ENCODE results near the gene TIMM44. TPM values are rescaled to one million over a fixed set of nuclear protein-coding genes. Genes with fewer than 3 reads are reported as not detected.

The TIMM44 gene
- total and polyA plus RNA-seq, 2 of the 8 experiments (the other 6 are each of a cell fraction or from before 2014, with no cell fraction given) = 131 to 150 TPM

- no peak overlapping the region for H2AFZ ChIP-seq (ENCODE audit: low read length)
- WGBS, 2 experiments (ENCODE audit: extremely low coverage in 1 of 2, insufficient coverage in 1 of 2, insufficient read length in 1 of 2, insufficient replicate concordance in 2 of 2, low coverage in 1 of 2, low lambda C conversion rate in 2 of 2, missing lambda C conversion rate in 1 of 2) = 3% methylated on average over 54 of the region's 98 CpGs; no CpG with 5 or more reads in 1 of the 2 experiments
- peaks cover 13 to 24% of the 10 kb centered on the region in 2 experiments for H4K20me1 ChIP-seq (replicated peaks in 1 of 2; ENCODE audit: control insufficient read depth in 1 of 2, insufficient read depth in 2 of 2, low read length in 2 of 2)
- H4K91ac ChIP-seq (replicated peaks; ENCODE audit: insufficient read length, low read length) = peak overlapping the region; percentile 74
- H3K4me2 ChIP-seq (ENCODE audit: insufficient read depth in 1 of 2, low read depth in 2 of 2, low read length in 2 of 2) = peak overlapping the region; percentile 4 to 78
- peaks cover 0 to 13% (median 6%) of the 10 kb centered on the region in 4 experiments; a peak in 5 of 7 replicates for H3K4me1 ChIP-seq (replicated peaks in 1 of 4; ENCODE audit: control insufficient read depth in 3 of 4, insufficient read depth in 4 of 4, low read length in 3 of 4)
- FAIRE-seq (no peak), DNase-seq (ENCODE audit: low read depth in 1 of 2, low spot score in 2 of 2) (peak; percentile 79 to 99)
- no peak overlapping the region for H2BK12ac ChIP-seq (ENCODE audit: low read depth, low read length)
- H4K8ac ChIP-seq (ENCODE audit: extremely low read depth, insufficient read depth, low read length) = peak overlapping the region; percentile 83; the same call in 1 of the 2 replicates
- H2BK5ac ChIP-seq (ENCODE audit: low read depth, low read length) = no peak overlapping the region
- H2BK120ac ChIP-seq (replicated peaks; ENCODE audit: low read depth, low read length) = no peak overlapping the region
- peaks cover 9% of the 10 kb centered on the region for H3K23me2 ChIP-seq (ENCODE audit: low read depth, low read length)
- H2BK15ac ChIP-seq (ENCODE audit: low read length) = no peak overlapping the region
- no peaks in the 10 kb centered on the region for H3K27me3 ChIP-seq (replicated peaks in 1 of 4; ENCODE audit: control insufficient read depth in 3 of 4, extremely low read depth in 1 of 4, insufficient read depth in 3 of 4, low read length in 3 of 4)
- ChIA-PET POLR2A (ENCODE audit: partially characterized antibody) (interaction anchor here (6.0 kb wide), 1 partner anchor 16 kb away, joined by 52 read pairs; the partner anchor contains the start of gene TIMM44), CTCF (ENCODE audit: partially characterized antibody) (interaction anchor here (0.7 kb wide), 1 partner anchor 88 kb away, joined by 3 read pairs; no protein-coding TSS in a partner anchor)
- H3K14ac ChIP-seq (ENCODE audit: insufficient read length) = no peak overlapping the region
- no peaks in the 10 kb centered on the region for H3K79me2 ChIP-seq (ENCODE audit: control insufficient read depth in 1 of 2, insufficient read depth in 2 of 2, low read length in 2 of 2)
- H3K9me3 ChIP-seq (ENCODE audit: insufficient read depth in 2 of 2, low read depth in 1 of 2, low read length in 1 of 2) = no peaks in the 10 kb centered on the region
- no peak overlapping the region for H2AK5ac ChIP-seq (ENCODE audit: low read depth, low read length)
- no peaks in the 10 kb centered on the region for H3K79me1 ChIP-seq (ENCODE audit: low read depth, low read length)
- no peak overlapping the region for H3K4ac ChIP-seq (replicated peaks; ENCODE audit: insufficient read length, low read depth, low read length)
- H3K27ac ChIP-seq (ENCODE audit: low read depth, low read length) = no peak overlapping the region
- H2BK20ac ChIP-seq (ENCODE audit: low read length) = no peak overlapping the region
- no peak overlapping the region for H3K18ac ChIP-seq (ENCODE audit: extremely low read depth, low read length)
- H3K56ac ChIP-seq (replicated peaks; ENCODE audit: insufficient read length, low read depth, low read length) = no peak overlapping the region
- H3K9ac ChIP-seq (replicated peaks in 1 of 4; ENCODE audit: extremely low read depth in 1 of 4, low read depth in 3 of 4, low read length in 3 of 4) = peak overlapping the region in 2 of 4 experiments; percentile 21 to 52; a peak in 2 of 7 replicates
- peak overlapping the region; percentile 35 to 66 (median 39); a peak in 6 of 8 replicates for H3K4me3 ChIP-seq (ENCODE audit: extremely low read depth in 1 of 4, insufficient read depth in 2 of 4, low read depth in 3 of 4, low read length in 4 of 4)
- no peak overlapping the region for H3K23ac ChIP-seq (ENCODE audit: insufficient read length)
- peaks cover 0 to 3% (median under 1%) of the 10 kb centered on the region in 4 experiments; a peak in 4 of 8 replicates for H3K36me3 ChIP-seq (ENCODE audit: control insufficient read depth in 2 of 4, insufficient read depth in 4 of 4, low read length in 3 of 4)
- no peak overlapping the region for H4K5ac ChIP-seq (ENCODE audit: insufficient read length, low read depth, low read length)
- TF ChIP-seq RNF2 (IDR thresholded peaks at IDR 0.05; ENCODE audit: borderline replicate concordance, low read depth, low read length, missing control alignments, poor library complexity, severe bottlenecking) (peak; percentile 54), CHD1 (IDR thresholded peaks at IDR 0.05; ENCODE audit: low read depth, low read length) (no peak), BRCA1 (IDR thresholded peaks at IDR 0.05; ENCODE audit: low read depth, low read length) (no peak), SP4 (IDR thresholded peaks at IDR 0.05; ENCODE audit: low read length) (no peak), NRF1 (IDR thresholded peaks at IDR 0.05; ENCODE audit: low read depth, low read length) (peak; percentile 39; the same call in 1 of the 2 replicates), FOSL1 (IDR thresholded peaks at IDR 0.05; ENCODE audit: insufficient read depth, low read depth, low read length) (no peak), SP2 (IDR thresholded peaks at IDR 0.05; ENCODE audit: low read length) (no peak), BACH1 (IDR thresholded peaks at IDR 0.05; ENCODE audit: low read length) (no peak), MAX (IDR thresholded peaks at IDR 0.05) (peak; percentile 99), BCL11A (IDR thresholded peaks at IDR 0.05; ENCODE audit: low read depth in 2 of 2, low read length in 2 of 2) (no peak), YY1 (IDR thresholded peaks at IDR 0.05; ENCODE audit: low read depth, low read length) (no peak)
These were observed 18.2 kb downstream of the TIMM44 start for GRCh38 chr19:7925171-7925851.
